Stomach (tissue), 4 donors: ENCODE results near the gene TMEM42.

ENCODE experiments used
- POLR2A ChIP-seq, 4 donors: fragments of 450-650 bp; IDR thresholded peaks; one replicate each; pipeline ENCODE4 v1.6.1; 2016; ENCODE audit warnings: antibody characterized with exemption in 4 of 4, control low read depth in 2 of 4, mild to moderate bottlenecking in 1 of 4, moderate library complexity in 1 of 4
- POLR2AphosphoS5 ChIP-seq, 3 donors: sonication (generic); formaldehyde crosslinking; IDR thresholded peaks; one replicate each; pipeline ENCODE4 v1.6.1; 2016; ENCODE audit warnings: antibody characterized with exemption in 3 of 3

DNA sequence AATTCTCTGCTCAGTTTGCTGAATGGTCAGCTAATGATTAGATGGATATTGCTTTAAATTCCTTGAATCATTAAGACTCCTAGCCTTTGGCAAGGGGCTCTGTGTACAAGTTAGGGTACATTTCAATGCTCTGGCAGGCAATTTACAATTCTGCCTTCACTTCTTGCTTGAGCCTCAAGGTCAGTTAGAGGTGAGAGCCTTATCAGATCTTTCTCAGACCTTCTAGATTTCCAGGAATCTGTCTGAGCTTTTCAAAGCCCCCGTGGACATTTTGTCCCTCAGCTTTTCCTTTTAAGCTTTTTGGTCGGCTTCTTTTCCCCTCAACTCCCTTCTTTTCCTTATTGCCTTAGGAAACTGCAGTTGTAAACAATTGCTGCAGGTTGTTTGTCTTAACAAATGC, 47.4 kb downstream of the TMEM42 start:
- no peak for TF ChIP-seq POLR2A (IDR thresholded peaks at IDR 0.05)
- TF ChIP-seq POLR2AphosphoS5 (IDR thresholded peaks at IDR 0.05): no peak
